Retinal pigment epithelial cell (primary cell): ENCODE results near the gene TPCN2.

Source experiments
- DNase-seq: peaks from one replicate; pipeline ENCODE4 v3.0.0-alpha.2; 2010; ENCODE audit warnings: low read depth
- H3K4me3 ChIP-seq: 2 replicates; pipeline ENCODE4 v1.5.1; 2011; ENCODE audit warnings: mild to moderate bottlenecking, low read length, control low read depth, moderate library complexity
- CTCF ChIP-seq: conservative IDR thresholded peaks from 2 replicates; pipeline ENCODE4 v1.5.1; 2011; ENCODE audit warnings: low read depth, low read length, control low read depth, inconsistent platforms

TPCN2 gene

GRCh38 chr11:69080257-69080995 lies 31.7 kb downstream of the TPCN2 start:
- no peak overlapping the region for H3K4me3 ChIP-seq
- DNase-seq = no peak
- no peak for TF ChIP-seq CTCF

GRCh38 chr11:69081180-69081579 lies 32.4 kb downstream of the TPCN2 start:
- no peak for DNase-seq
- no peak for TF ChIP-seq CTCF
- no peak overlapping the region for H3K4me3 ChIP-seq

GRCh38 chr11:69083531-69084247 lies 35.0 kb downstream of the TPCN2 start:
- TF ChIP-seq CTCF = no peak
- no peak for DNase-seq
- no peak overlapping the region for H3K4me3 ChIP-seq

GRCh38 chr11:69084371-69084770 lies 35.6 kb downstream of the TPCN2 start:
- no peak overlapping the region for H3K4me3 ChIP-seq
- no peak for DNase-seq
- no peak for TF ChIP-seq CTCF

- no peak for TF ChIP-seq CTCF
- H3K4me3 ChIP-seq = no peak overlapping the region
- DNase-seq = no peak
Observed at GRCh38 chr11:69085490-69086095, 36.9 kb downstream of the TPCN2 start.

- H3K4me3 ChIP-seq = no peak overlapping the region
- DNase-seq = no peak
- peak; percentile 18 for TF ChIP-seq CTCF
Observed at GRCh38 chr11:69086152-69087132, 37.7 kb downstream of the TPCN2 start.
